Loucy (cell line): ENCODE measurements around the gene RBM39.
A peak's percentile ranks its signal among the peaks of the same experiment; 100 is the strongest.

Experiments used
- H2AFZ ChIP-seq: fragments of 200-600 bp; sonication (generic); 2 replicates; pipeline ENCODE4 v1.6.0; 2016; ENCODE audit warnings: antibody characterized with exemption, mild to moderate bottlenecking, low read length, moderate library complexity
- H3F3A ChIP-seq: fragments of 200-600 bp; 2 replicates; pipeline ENCODE4 v1.6.0; 2016; ENCODE audit warnings: antibody characterized with exemption, low read depth, mild to moderate bottlenecking
- H3K27me3 ChIP-seq: fragments of 200-600 bp; sonication (generic); 2 replicates; pipeline ENCODE4 v1.6.1; 2014; ENCODE audit warnings: low read length, mild to moderate bottlenecking; ENCODE audit not compliant: insufficient read depth, poor library complexity, severe bottlenecking
- H3K36me3 ChIP-seq: fragments of 200-600 bp; sonication (generic); 2 replicates; pipeline ENCODE4 v1.6.1; 2016; ENCODE audit warnings: low read length; ENCODE audit not compliant: insufficient read depth
- H3K4me1 ChIP-seq: fragments of 200-600 bp; sonication (generic); 2 replicates; pipeline ENCODE4 v1.5.1; 2014; ENCODE audit warnings: low read length, mild to moderate bottlenecking; ENCODE audit not compliant: insufficient read depth, poor library complexity, severe bottlenecking
- H3K4me2 ChIP-seq: fragments of 200-600 bp; sonication (generic); 2 replicates; pipeline ENCODE4 v1.6.0; 2014; ENCODE audit warnings: antibody characterized with exemption, low read length, low read depth, mild to moderate bottlenecking; ENCODE audit not compliant: poor library complexity, severe bottlenecking
- H3K4me3 ChIP-seq: fragments of 200-600 bp; sonication (generic); 2 replicates; pipeline ENCODE4 v1.5.1; 2014; ENCODE audit warnings: low read length, mild to moderate bottlenecking, mixed read lengths; ENCODE audit not compliant: poor library complexity, severe bottlenecking
- H3K79me2 ChIP-seq: fragments of 200-600 bp; sonication (generic); 2 replicates; pipeline ENCODE4 v1.6.1; 2014; ENCODE audit warnings: low read length; ENCODE audit not compliant: insufficient read depth
- H3K9ac ChIP-seq: fragments of 200-600 bp; sonication (generic); 2 replicates; pipeline ENCODE4 v1.6.0; 2014; ENCODE audit warnings: mild to moderate bottlenecking, low read depth, low read length, moderate library complexity; ENCODE audit not compliant: poor library complexity, severe bottlenecking
- H3K9me2 ChIP-seq: fragments of 200-600 bp; sonication (generic); replicated peaks from 2 replicates; pipeline ENCODE4 v1.6.1; 2016; ENCODE audit warnings: low read depth, low read length, mixed read lengths
- H3K9me3 ChIP-seq: fragments of 200-600 bp; sonication (generic); 2 replicates; pipeline ENCODE4 v1.6.1; 2014; ENCODE audit warnings: mild to moderate bottlenecking, antibody characterized with exemption, low read length, low read depth; ENCODE audit not compliant: insufficient read depth
- H4K20me1 ChIP-seq: fragments of 200-600 bp; sonication (generic); 2 replicates; pipeline ENCODE4 v1.6.0; 2014; ENCODE audit warnings: antibody characterized with exemption, low read length, mild to moderate bottlenecking; ENCODE audit not compliant: insufficient read depth, poor library complexity, severe bottlenecking
- EZH2phosphoT487 ChIP-seq: fragments of 200-600 bp; IDR thresholded peaks from 2 replicates; pipeline ENCODE4 v1.6.1; 2018; ENCODE audit warnings: antibody characterized with exemption, mild to moderate bottlenecking, moderate library complexity, borderline replicate concordance
- TF ChIP-seq, protein P1 (sequence below): fragments of 200-600 bp; sonication (generic); conservative IDR thresholded peaks from 2 replicates; pipeline ENCODE4 v1.5.1; 2014; ENCODE audit warnings: mild to moderate bottlenecking, antibody characterized with exemption, low read length

RBM39 gene

GRCh38 chr20:35731862-35732643, 10.0 kb downstream of the RBM39 start:
- H3K4me3 ChIP-seq = peak overlapping the region; percentile 96
- H4K20me1 ChIP-seq = peaks cover 92% of the 10 kb centered on the region
- peak overlapping the region; percentile 76 for H3K4me2 ChIP-seq
- TF ChIP-seq EZH2phosphoT487 = no peak
- TF ChIP-seq, protein P1, sequence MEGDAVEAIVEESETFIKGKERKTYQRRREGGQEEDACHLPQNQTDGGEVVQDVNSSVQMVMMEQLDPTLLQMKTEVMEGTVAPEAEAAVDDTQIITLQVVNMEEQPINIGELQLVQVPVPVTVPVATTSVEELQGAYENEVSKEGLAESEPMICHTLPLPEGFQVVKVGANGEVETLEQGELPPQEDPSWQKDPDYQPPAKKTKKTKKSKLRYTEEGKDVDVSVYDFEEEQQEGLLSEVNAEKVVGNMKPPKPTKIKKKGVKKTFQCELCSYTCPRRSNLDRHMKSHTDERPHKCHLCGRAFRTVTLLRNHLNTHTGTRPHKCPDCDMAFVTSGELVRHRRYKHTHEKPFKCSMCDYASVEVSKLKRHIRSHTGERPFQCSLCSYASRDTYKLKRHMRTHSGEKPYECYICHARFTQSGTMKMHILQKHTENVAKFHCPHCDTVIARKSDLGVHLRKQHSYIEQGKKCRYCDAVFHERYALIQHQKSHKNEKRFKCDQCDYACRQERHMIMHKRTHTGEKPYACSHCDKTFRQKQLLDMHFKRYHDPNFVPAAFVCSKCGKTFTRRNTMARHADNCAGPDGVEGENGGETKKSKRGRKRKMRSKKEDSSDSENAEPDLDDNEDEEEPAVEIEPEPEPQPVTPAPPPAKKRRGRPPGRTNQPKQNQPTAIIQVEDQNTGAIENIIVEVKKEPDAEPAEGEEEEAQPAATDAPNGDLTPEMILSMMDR = no peak
- H2AFZ ChIP-seq = no peak overlapping the region
- peaks cover 56% of the 10 kb centered on the region for H3K4me1 ChIP-seq
- no peaks in the 10 kb centered on the region for H3K9me2 ChIP-seq
- no peaks in the 10 kb centered on the region for H3K9me3 ChIP-seq
- no peaks in the 10 kb centered on the region for H3F3A ChIP-seq
- peaks cover 96% of the 10 kb centered on the region for H3K79me2 ChIP-seq
- H3K36me3 ChIP-seq = peaks cover 98% of the 10 kb centered on the region
- H3K27me3 ChIP-seq = no peaks in the 10 kb centered on the region
- H3K9ac ChIP-seq = no peak overlapping the region

DNA sequence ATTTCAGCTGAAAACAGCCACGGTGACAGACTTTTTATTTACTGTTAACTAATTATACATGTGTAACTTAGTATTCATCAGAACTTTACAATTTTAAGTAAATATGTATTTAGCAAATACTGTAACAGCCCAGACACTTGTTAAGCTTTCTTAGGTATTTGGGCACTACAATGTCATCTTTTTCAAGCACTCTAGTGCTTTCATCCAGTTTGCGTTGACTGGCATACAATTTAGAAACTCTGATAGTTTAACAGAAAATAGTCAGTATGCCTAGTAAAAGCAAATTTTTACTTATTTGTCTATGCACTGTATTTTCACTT, 10.6 kb downstream of the RBM39 start:
- peaks cover 98% of the 10 kb centered on the region for H3K36me3 ChIP-seq
- no peak overlapping the region for H2AFZ ChIP-seq
- H3K4me1 ChIP-seq = peaks cover 55% of the 10 kb centered on the region
- TF ChIP-seq, protein P1 = no peak
- TF ChIP-seq EZH2phosphoT487 = no peak
- peak overlapping the region; percentile 96 for H3K4me3 ChIP-seq
- no peaks in the 10 kb centered on the region for H3F3A ChIP-seq
- H3K9ac ChIP-seq = no peak overlapping the region
- H3K4me2 ChIP-seq = peak overlapping the region; percentile 76
- no peaks in the 10 kb centered on the region for H3K9me2 ChIP-seq
- H3K27me3 ChIP-seq = no peaks in the 10 kb centered on the region
- no peaks in the 10 kb centered on the region for H3K9me3 ChIP-seq
- peaks cover 96% of the 10 kb centered on the region for H3K79me2 ChIP-seq
- peaks cover 96% of the 10 kb centered on the region for H4K20me1 ChIP-seq

DNA sequence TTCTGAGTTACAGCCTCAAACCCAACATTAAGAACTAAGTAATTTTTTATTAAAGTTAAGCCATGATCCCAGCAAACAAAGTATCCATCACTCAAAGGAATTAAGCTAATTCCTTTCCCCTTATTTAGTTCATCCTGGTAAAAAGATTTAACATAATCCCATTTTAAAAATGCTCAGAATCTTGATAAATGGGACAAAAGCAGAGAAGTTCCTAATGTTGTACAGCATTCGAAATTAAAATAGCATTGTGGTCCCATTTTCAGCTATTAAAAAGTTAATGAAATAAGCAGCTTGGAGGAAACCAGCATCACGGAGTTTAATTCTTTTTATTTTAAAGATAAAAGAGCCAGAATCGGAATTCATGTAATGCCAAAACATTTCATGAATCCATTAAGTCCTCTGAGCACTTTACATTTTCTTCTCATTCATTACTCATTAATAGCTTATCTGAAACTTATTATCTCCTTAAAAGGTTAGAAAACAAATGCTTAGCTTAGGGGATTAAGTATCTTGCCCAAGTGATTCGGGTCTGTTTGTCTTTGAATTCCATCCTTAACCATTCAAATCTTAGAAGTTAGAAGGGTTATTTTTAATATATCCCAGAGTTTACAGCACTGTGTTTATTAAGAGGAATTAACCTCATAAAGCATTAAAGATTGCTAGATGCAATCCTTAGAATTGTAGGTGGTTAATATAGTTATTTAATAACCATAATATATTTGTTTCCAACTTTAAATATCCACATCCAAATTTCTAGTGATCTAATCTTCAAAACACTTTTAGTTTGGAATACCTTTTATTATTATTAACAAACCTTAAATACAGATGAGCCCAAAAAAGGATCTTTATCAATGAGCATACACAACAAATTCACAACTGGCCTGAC, 11.2 kb downstream of the RBM39 start:
- Histone ChIP-seq H3K9ac (no peak overlapping the region), H3K79me2 (peaks cover 96% of the 10 kb centered on the region), H3K36me3 (peaks cover 98% of the 10 kb centered on the region), H3K4me3 (peak overlapping the region; percentile 96), H2AFZ (no peak overlapping the region), H3K9me2 (no peaks in the 10 kb centered on the region), H3K4me1 (peaks cover 49% of the 10 kb centered on the region), H3K4me2 (peak overlapping the region; percentile 76), H4K20me1 (peaks cover 96% of the 10 kb centered on the region), H3F3A (no peaks in the 10 kb centered on the region), H3K27me3 (no peaks in the 10 kb centered on the region), H3K9me3 (no peaks in the 10 kb centered on the region)
- no peak for TF ChIP-seq EZH2phosphoT487
- TF ChIP-seq, protein P1 = no peak
